Karpas-422 (cell line): ENCODE results near the gene ADGRG3. TPM values are rescaled to one million over a fixed set of nuclear protein-coding genes. Genes with fewer than 3 reads are reported as not detected.

Experiments used
- DNase-seq: peaks from one replicate; pipeline ENCODE4 v3.0.0-alpha.2; 2015
- H2AFZ ChIP-seq: fragments of 200-600 bp; sonication (generic); 2 replicates; pipeline ENCODE4 v1.6.1; 2014; ENCODE audit warnings: antibody characterized with exemption, low read length, mixed read lengths
- H3K27ac ChIP-seq: fragments of 200-600 bp; sonication (generic); 2 replicates; pipeline ENCODE4 v1.5.1; 2014; ENCODE audit warnings: mild to moderate bottlenecking, low read length, moderate library complexity
- H3K27me3 ChIP-seq: fragments of 200-600 bp; sonication (generic); 2 replicates; pipeline ENCODE4 v1.6.1; 2014; ENCODE audit warnings: low read length, mixed read lengths
- H3K36me3 ChIP-seq: fragments of 200-600 bp; sonication (generic); 2 replicates; pipeline ENCODE4 v1.6.1; 2014; ENCODE audit warnings: low read length, mixed read lengths; ENCODE audit not compliant: insufficient read depth
- H3K4me1 ChIP-seq: fragments of 200-600 bp; sonication (generic); 2 replicates; pipeline ENCODE4 v1.6.1; 2014; ENCODE audit warnings: mild to moderate bottlenecking, low read length, mixed read lengths
- H3K4me2 ChIP-seq: fragments of 200-600 bp; sonication (generic); 2 replicates; pipeline ENCODE4 v1.6.1; 2014; ENCODE audit warnings: low read length, low read depth, mild to moderate bottlenecking; ENCODE audit not compliant: poor library complexity, severe bottlenecking
- H3K4me3 ChIP-seq: fragments of 200-600 bp; sonication (generic); 2 replicates; pipeline ENCODE4 v1.5.1; 2014; ENCODE audit warnings: mild to moderate bottlenecking, antibody characterized with exemption, low read length, mixed read lengths
- H3K79me2 ChIP-seq: fragments of 200-600 bp; sonication (generic); 2 replicates; pipeline ENCODE4 v1.6.1; 2014; ENCODE audit warnings: mild to moderate bottlenecking, low read length, mixed read lengths
- H3K9ac ChIP-seq: fragments of 200-600 bp; sonication (generic); 2 replicates; pipeline ENCODE4 v1.6.0; 2014; ENCODE audit warnings: low read length
- H3K9me2 ChIP-seq: fragments of 200-600 bp; sonication (generic), shearing (Covaris generic); replicated peaks from 2 replicates; pipeline ENCODE4 v1.6.0; 2014; ENCODE audit warnings: mild to moderate bottlenecking, low read length, moderate library complexity; ENCODE audit not compliant: insufficient read depth
- H3K9me3 ChIP-seq: fragments of 300-700, 200-600 bp; sonication (generic); 2 replicates; pipeline ENCODE4 v1.6.1; 2014; ENCODE audit warnings: low read length, mixed read lengths
- H4K20me1 ChIP-seq: fragments of 200-600 bp; sonication (generic); 2 replicates; pipeline ENCODE4 v1.6.1; 2014; ENCODE audit warnings: mild to moderate bottlenecking, antibody characterized with exemption, low read length, low read depth; ENCODE audit not compliant: insufficient read depth
- total RNA-seq: library from RNA; depleted of rRNA; stranded (reverse); fragments of >200 nt; shearing (Covaris generic); gene quantifications from 2 replicates; pipeline ENCODE4 v1.2.3, GENCODE V29; 2014; ENCODE audit warnings: low replicate concordance

Gene ADGRG3
- total RNA-seq, 1 experiment from 2014 or later: not detected

- no peak overlapping the region for H3K27ac ChIP-seq
- H2AFZ ChIP-seq: no peak overlapping the region
- H3K9ac ChIP-seq: no peak overlapping the region
- no peak overlapping the region for H3K4me3 ChIP-seq
- no peaks in the 10 kb centered on the region for H3K4me1 ChIP-seq
- H3K9me3 ChIP-seq: no peaks in the 10 kb centered on the region
- no peaks in the 10 kb centered on the region for H4K20me1 ChIP-seq
- H3K79me2 ChIP-seq: no peaks in the 10 kb centered on the region
- H3K9me2 ChIP-seq: no peaks in the 10 kb centered on the region
- no peaks in the 10 kb centered on the region for H3K27me3 ChIP-seq
- no peak for DNase-seq
- no peak overlapping the region for H3K4me2 ChIP-seq
- no peaks in the 10 kb centered on the region for H3K36me3 ChIP-seq
These were observed 35.4 kb downstream of the ADGRG3 start for GRCh38 chr16:57703416-57704010.

GRCh38 chr16:57704011-57704904, 36.2 kb downstream of the ADGRG3 start:
- no peak for DNase-seq
- H3K4me2 ChIP-seq: no peak overlapping the region
- H3K9me3 ChIP-seq: no peaks in the 10 kb centered on the region
- H3K27me3 ChIP-seq: no peaks in the 10 kb centered on the region
- H3K4me1 ChIP-seq: no peaks in the 10 kb centered on the region
- no peaks in the 10 kb centered on the region for H3K9me2 ChIP-seq
- H3K36me3 ChIP-seq: no peaks in the 10 kb centered on the region
- H3K79me2 ChIP-seq: no peaks in the 10 kb centered on the region
- no peaks in the 10 kb centered on the region for H4K20me1 ChIP-seq
- no peak overlapping the region for H3K9ac ChIP-seq
- H2AFZ ChIP-seq: no peak overlapping the region
- H3K4me3 ChIP-seq: no peak overlapping the region
- no peak overlapping the region for H3K27ac ChIP-seq

- Histone ChIP-seq H3K9ac (no peak overlapping the region), H3K4me2 (no peak overlapping the region)
- no peak for DNase-seq
These were observed 37.1 kb downstream of the ADGRG3 start for GRCh38 chr16:57704905-57705852.

GRCh38 chr16:57706717-57707116, 38.6 kb downstream of the ADGRG3 start:
- DNase-seq: no peak
- H3K4me2 ChIP-seq: no peak overlapping the region
- H3K9me2 ChIP-seq: no peaks in the 10 kb centered on the region
- H3K4me3 ChIP-seq: no peak overlapping the region
- no peaks in the 10 kb centered on the region for H3K4me1 ChIP-seq
- H3K27ac ChIP-seq: no peak overlapping the region
- no peaks in the 10 kb centered on the region for H3K36me3 ChIP-seq
- H4K20me1 ChIP-seq: no peaks in the 10 kb centered on the region
- H3K9ac ChIP-seq: no peak overlapping the region
- H3K27me3 ChIP-seq: no peaks in the 10 kb centered on the region
- H2AFZ ChIP-seq: no peak overlapping the region
- H3K79me2 ChIP-seq: no peaks in the 10 kb centered on the region
- H3K9me3 ChIP-seq: no peaks in the 10 kb centered on the region

More at GRCh38 chr16:57704905-57705852, 37.1 kb downstream of the ADGRG3 start:
- H3K9me3 ChIP-seq: no peaks in the 10 kb centered on the region
- H3K4me1 ChIP-seq: no peaks in the 10 kb centered on the region
- no peaks in the 10 kb centered on the region for H3K79me2 ChIP-seq
- no peak overlapping the region for H3K4me3 ChIP-seq
- no peak overlapping the region for H2AFZ ChIP-seq
- H3K27ac ChIP-seq: no peak overlapping the region
- H3K36me3 ChIP-seq: no peaks in the 10 kb centered on the region
- no peaks in the 10 kb centered on the region for H3K27me3 ChIP-seq
- H3K9me2 ChIP-seq: no peaks in the 10 kb centered on the region
- H4K20me1 ChIP-seq: no peaks in the 10 kb centered on the region

GRCh38 chr16:57707331-57707730, 39.2 kb downstream of the ADGRG3 start:
- Histone ChIP-seq H3K36me3 (no peaks in the 10 kb centered on the region), H3K9ac (no peak overlapping the region), H2AFZ (no peak overlapping the region), H3K4me1 (peaks cover 4% of the 10 kb centered on the region), H3K27me3 (no peaks in the 10 kb centered on the region), H3K9me2 (no peaks in the 10 kb centered on the region), H3K79me2 (no peaks in the 10 kb centered on the region), H3K27ac (no peak overlapping the region), H4K20me1 (no peaks in the 10 kb centered on the region), H3K9me3 (no peaks in the 10 kb centered on the region), H3K4me3 (no peak overlapping the region), H3K4me2 (no peak overlapping the region)
- DNase-seq: no peak

- no peak overlapping the region for H3K4me3 ChIP-seq
- H3K27ac ChIP-seq: no peak overlapping the region
- no peak overlapping the region for H3K9ac ChIP-seq
- no peak for DNase-seq
- no peaks in the 10 kb centered on the region for H3K79me2 ChIP-seq
- H3K9me3 ChIP-seq: no peaks in the 10 kb centered on the region
- H3K4me2 ChIP-seq: no peak overlapping the region
- no peaks in the 10 kb centered on the region for H3K9me2 ChIP-seq
- H3K4me1 ChIP-seq: peaks cover 4% of the 10 kb centered on the region
- H3K36me3 ChIP-seq: no peaks in the 10 kb centered on the region
- H3K27me3 ChIP-seq: no peaks in the 10 kb centered on the region
- H4K20me1 ChIP-seq: no peaks in the 10 kb centered on the region
- no peak overlapping the region for H2AFZ ChIP-seq
These were observed 40.1 kb downstream of the ADGRG3 start for GRCh38 chr16:57708168-57708567.

- H3K9ac ChIP-seq: no peak overlapping the region
These were observed 41.6 kb downstream of the ADGRG3 start for GRCh38 chr16:57709663-57710062.

GRCh38 chr16:57711346-57711745, 43.2 kb downstream of the ADGRG3 start:
- Histone ChIP-seq H3K79me2 (no peaks in the 10 kb centered on the region), H3K27me3 (no peaks in the 10 kb centered on the region), H3K9me3 (no peaks in the 10 kb centered on the region), H3K27ac (no peak overlapping the region), H2AFZ (no peak overlapping the region), H3K9me2 (no peaks in the 10 kb centered on the region), H3K36me3 (no peaks in the 10 kb centered on the region), H4K20me1 (no peaks in the 10 kb centered on the region), H3K9ac (no peak overlapping the region), H3K4me3 (no peak overlapping the region), H3K4me1 (peaks cover 4% of the 10 kb centered on the region), H3K4me2 (no peak overlapping the region)
- no peak for DNase-seq

More at GRCh38 chr16:57709663-57710062, 41.6 kb downstream of the ADGRG3 start:
- Histone ChIP-seq H3K4me2 (no peak overlapping the region), H3K9me2 (no peaks in the 10 kb centered on the region), H2AFZ (no peak overlapping the region), H4K20me1 (no peaks in the 10 kb centered on the region), H3K79me2 (no peaks in the 10 kb centered on the region), H3K4me1 (peaks cover 4% of the 10 kb centered on the region), H3K27ac (no peak overlapping the region), H3K27me3 (no peaks in the 10 kb centered on the region), H3K9me3 (no peaks in the 10 kb centered on the region), H3K4me3 (no peak overlapping the region), H3K36me3 (no peaks in the 10 kb centered on the region)
- DNase-seq: no peak
